B cell (primary cell): ENCODE results near the gene KCTD5.

Source experiments
- EZH2 ChIP-seq: IDR thresholded peaks from 2 replicates; pipeline ENCODE4 v1.6.1; 2012; ENCODE audit warnings: borderline replicate concordance, low read depth, mild to moderate bottlenecking, moderate library complexity, low read length; ENCODE audit not compliant: insufficient read depth, poor library complexity, severe bottlenecking
- TF ChIP-seq, protein P1 (sequence below): fragments of 200-600 bp; IDR thresholded peaks from one replicate; pipeline ENCODE4 v1.8.0; 2022; ENCODE audit warnings: antibody characterized with exemption, mild to moderate bottlenecking

DNA sequence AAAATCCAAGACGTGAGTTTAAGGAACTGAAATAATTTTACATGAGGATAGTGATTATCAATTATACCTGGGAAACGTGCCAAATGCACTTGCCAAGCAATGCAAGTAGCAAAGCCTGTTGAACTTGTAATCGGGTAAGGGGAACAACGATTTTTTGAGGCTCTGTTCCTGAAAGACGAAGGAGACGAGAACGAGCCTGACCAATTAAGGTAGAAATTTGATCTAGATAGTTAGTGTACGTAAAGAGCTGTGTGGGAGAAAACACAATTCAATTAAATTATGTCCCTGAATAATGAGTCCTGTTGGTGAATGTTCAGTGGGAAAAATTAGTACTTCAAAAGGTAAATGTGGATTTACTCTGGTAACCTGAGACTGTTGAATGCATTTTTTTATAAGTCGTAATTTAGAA, 17.7 kb upstream of the KCTD5 start:
- TF ChIP-seq, protein P1, sequence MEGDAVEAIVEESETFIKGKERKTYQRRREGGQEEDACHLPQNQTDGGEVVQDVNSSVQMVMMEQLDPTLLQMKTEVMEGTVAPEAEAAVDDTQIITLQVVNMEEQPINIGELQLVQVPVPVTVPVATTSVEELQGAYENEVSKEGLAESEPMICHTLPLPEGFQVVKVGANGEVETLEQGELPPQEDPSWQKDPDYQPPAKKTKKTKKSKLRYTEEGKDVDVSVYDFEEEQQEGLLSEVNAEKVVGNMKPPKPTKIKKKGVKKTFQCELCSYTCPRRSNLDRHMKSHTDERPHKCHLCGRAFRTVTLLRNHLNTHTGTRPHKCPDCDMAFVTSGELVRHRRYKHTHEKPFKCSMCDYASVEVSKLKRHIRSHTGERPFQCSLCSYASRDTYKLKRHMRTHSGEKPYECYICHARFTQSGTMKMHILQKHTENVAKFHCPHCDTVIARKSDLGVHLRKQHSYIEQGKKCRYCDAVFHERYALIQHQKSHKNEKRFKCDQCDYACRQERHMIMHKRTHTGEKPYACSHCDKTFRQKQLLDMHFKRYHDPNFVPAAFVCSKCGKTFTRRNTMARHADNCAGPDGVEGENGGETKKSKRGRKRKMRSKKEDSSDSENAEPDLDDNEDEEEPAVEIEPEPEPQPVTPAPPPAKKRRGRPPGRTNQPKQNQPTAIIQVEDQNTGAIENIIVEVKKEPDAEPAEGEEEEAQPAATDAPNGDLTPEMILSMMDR = no peak
- TF ChIP-seq EZH2 = no peak
